Stimulated activated CD4-positive, alpha-beta T cell treated with anti-CD3 and anti-CD28 coated beads, Interleukin-1b, Interleukin-23, amount 100 ng/mL, for 48 hours (primary cell): ENCODE data around the gene IL23R.
A peak's percentile ranks its signal among the peaks of the same experiment; 100 is the strongest.
"Not testable (repeated sequence)": the region's sequence is repeated elsewhere in the genome, so short reads cannot be mapped to it uniquely, and the experiment has no call there.

ENCODE experiments used
- DNase-seq: peaks from one replicate; pipeline ENCODE4 v3.0.0-alpha.2; 2020

IL23R gene

DNA sequence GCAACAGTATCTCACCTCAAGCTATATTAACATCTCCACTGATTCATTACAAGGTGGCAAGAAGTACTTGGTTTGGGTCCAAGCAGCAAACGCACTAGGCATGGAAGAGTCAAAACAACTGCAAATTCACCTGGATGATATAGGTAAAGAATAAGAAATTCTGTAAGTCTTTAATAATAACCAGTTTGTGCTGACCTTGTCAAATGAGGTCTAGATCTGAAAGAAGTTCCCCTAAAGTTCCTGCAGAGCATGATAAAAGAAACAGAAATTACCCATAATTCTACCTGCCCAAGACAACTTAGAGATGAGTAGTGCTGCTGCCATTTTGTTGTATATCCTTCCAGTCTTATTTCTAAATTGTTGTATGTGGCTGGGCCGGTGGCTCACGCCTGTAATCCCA, 34.5 kb downstream of the IL23R start:
- no peak for DNase-seq

GRCh38 chr1:67201891-67202290, 35.6 kb downstream of the IL23R start:
- no peak for DNase-seq

GRCh38 chr1:67204298-67204980, 38.2 kb downstream of the IL23R start:
- DNase-seq: no peak

- DNase-seq: not testable (repeated sequence)
Observed at GRCh38 chr1:67207398-67207797, 41.1 kb downstream of the IL23R start.

- DNase-seq: no peak
Observed at GRCh38 chr1:67208217-67208616, 42.0 kb downstream of the IL23R start.

GRCh38 chr1:67209521-67209920, 43.3 kb downstream of the IL23R start:
- DNase-seq: no peak

GRCh38 chr1:67211589-67212563, 45.6 kb downstream of the IL23R start:
- DNase-seq: peak; percentile 33

GRCh38 chr1:67213164-67213563, 46.9 kb downstream of the IL23R start:
- DNase-seq: no peak

DNA sequence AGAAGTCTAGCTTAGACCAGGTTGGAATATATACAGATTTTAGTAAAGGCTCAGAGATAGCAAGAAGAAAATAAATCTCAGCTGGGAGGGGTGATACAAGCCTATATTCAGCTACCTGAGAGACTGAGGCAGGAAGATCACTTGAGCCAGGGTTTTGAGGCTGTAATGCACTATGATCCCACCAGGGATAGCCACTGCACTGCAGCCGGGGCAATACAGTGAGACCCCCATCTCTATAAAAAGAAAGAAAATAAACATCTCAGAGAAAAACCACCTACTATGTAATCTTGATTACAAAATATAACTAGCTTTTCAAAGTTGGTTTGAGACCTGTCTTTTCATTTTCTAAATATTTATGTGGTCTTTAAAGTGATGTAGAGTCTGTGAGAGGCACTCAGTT, 47.7 kb downstream of the IL23R start:
- no peak for DNase-seq

DNA sequence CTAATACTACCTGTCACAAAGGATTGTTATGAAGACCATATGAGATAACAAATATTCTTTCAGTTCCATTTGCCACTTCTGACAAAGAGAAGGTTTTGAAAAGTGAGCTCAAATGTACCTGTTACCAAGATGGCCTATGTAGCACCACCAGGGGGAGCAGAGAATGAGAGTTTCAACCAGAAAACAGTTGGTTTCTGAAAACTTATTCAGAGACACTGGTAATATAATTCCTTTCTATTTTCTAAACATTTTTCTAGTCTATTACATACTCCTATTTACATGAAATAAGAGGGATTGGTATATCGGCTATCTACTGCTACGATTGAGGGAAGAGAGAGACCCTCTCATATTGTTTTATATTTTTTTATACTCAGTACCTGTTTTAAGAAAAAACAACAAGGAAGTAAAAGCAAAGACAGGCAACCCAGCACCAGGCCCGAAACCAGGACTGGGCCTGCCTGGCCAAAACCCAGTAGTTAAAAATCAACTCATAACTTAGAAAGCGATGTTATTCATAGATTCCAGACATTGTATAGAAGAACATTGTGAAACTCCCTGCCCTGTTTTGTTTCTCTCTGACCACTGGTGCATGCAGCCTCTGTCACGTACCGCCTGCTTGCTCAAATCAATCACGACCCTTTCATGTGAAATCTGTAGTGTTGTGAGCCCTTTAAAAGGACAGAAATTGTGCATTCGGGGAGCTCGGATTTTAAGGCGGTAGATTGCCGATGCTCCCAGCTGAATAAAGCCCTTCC, 48.3 kb downstream of the IL23R start:
- peak; percentile 52 for DNase-seq

DNA sequence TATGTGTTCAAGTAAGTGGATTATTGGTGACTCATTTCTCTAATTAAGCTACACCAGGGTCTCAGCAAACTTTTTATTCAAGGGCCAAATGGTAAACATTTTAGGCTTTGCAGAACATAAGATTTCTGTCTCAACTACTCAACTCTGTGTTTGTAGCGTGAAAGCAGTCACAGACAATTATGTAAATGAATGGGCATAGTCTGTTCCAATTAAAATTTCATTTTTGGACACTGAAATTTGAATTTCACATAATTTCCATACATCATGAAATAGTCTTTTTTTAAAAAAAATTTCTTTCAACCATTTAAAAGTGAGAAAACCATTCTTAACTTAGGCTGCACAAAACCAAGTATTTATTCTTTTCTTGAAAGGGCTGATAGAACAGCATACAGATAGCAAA, 50.1 kb downstream of the IL23R start:
- no peak for DNase-seq

DNA sequence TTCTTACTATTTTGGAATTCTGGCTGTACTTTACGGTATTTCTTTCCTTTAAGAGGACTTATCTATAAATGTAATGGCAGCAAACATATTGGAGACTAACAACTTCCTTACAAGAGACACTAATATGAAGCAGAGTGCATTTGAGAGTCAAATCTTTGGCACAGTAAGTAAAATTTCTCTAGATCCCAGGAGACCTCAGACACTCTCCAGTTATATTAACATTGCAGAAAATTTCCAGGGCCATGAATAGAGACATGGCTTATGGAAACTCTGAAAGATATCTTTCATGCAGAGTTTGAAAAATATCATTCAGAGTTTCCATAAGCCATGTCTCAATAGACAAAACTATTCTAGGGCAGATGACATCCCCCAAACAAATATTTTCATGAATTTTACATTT, 51.2 kb downstream of the IL23R start:
- DNase-seq: no peak

- DNase-seq: no peak
Observed at GRCh38 chr1:67217938-67218337, 51.7 kb downstream of the IL23R start.

DNA sequence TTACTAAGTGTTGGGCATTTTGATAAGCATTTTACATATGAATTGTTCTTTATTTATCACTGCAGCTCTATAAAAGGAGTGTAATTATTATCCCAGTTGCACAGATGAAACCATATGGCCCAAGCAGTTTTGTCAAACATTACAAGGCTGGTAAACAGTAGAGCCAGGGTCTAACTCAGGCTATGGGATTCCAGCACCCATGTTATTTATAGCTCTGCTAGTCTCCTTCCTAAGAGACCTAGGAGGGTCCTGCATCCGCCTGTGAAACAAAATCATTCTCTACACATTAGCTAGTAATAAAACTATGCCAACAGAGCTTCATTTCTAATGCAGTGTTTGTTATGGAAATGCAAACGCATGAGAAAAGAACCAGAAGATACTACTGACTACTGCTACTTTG, 58.6 kb downstream of the IL23R start:
- DNase-seq: no peak

DNA sequence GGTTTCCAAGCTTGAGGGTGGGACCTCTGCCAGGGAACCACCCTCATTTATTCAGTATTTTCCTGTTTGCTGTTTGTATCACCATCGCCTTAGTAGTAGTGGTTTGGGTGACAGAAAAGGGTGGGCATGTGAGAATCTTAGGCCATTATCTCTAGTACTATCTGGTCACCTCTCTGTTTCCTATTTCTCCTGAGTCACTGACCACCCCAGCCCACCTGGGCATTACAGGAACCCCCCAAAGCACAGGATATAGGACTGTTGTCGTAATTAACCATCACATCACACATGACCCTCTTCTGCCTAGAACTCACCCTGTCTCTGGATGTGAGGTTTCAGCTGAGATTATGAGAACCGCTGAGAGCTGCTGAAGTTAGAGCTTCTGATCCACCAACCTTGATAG, 60.4 kb downstream of the IL23R start:
- no peak for DNase-seq

GRCh38 chr1:67227196-67227595, 60.9 kb downstream of the IL23R start:
- DNase-seq: no peak

DNA sequence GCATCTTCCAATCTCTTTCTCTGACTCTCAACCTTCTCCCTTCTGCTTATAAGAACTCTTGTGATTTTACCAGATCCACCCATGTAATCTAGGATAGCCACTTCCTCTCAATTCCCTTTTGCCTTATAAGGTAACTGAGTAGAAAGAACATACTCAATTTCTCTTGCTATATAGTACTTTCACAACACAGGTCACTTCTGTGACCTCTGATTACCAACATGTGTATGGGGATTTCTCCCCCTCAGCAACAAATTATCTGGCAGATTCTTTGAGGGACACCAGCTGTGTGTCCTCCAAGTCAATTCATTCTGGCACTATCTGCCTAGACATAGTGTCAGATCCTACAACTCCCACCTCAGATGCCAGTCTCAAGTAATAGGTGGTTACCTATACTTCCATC, 62.5 kb downstream of the IL23R start:
- no peak for DNase-seq

DNA sequence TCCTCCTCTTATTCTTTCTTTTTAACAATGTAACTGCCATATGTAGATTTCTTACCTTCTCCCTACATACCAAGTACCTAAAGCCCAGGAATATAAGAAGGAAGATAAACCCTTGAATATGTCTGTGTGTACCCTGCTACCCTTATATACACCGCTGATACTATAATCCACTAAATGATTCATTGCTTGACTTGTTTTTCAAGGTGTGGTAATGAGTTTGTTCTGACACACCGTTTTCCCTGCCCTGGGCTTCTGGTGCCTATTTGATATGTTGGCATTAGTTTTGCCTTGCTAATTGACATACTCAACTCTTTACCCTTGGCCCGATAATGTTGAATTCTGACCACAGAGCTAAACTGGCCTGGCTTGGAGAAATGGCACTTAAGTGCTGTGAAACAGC, 64.3 kb downstream of the IL23R start:
- DNase-seq: no peak

GRCh38 chr1:67236277-67236676, 70.0 kb downstream of the IL23R start:
- no peak for DNase-seq

GRCh38 chr1:67239738-67240137, 73.5 kb downstream of the IL23R start:
- DNase-seq: no peak

GRCh38 chr1:67241200-67241746, 75.0 kb downstream of the IL23R start:
- DNase-seq: no peak

- no peak for DNase-seq
Observed at GRCh38 chr1:67242016-67242415, 75.8 kb downstream of the IL23R start.

GRCh38 chr1:67250051-67250653, 83.9 kb downstream of the IL23R start:
- DNase-seq: no peak
